ENCODE results near the gene SLAMF1.

GRCh38 chr1:160558660-160559380 is 88.0 kb downstream of the SLAMF1 start:
- TF ChIP-seq, protein P1, sequence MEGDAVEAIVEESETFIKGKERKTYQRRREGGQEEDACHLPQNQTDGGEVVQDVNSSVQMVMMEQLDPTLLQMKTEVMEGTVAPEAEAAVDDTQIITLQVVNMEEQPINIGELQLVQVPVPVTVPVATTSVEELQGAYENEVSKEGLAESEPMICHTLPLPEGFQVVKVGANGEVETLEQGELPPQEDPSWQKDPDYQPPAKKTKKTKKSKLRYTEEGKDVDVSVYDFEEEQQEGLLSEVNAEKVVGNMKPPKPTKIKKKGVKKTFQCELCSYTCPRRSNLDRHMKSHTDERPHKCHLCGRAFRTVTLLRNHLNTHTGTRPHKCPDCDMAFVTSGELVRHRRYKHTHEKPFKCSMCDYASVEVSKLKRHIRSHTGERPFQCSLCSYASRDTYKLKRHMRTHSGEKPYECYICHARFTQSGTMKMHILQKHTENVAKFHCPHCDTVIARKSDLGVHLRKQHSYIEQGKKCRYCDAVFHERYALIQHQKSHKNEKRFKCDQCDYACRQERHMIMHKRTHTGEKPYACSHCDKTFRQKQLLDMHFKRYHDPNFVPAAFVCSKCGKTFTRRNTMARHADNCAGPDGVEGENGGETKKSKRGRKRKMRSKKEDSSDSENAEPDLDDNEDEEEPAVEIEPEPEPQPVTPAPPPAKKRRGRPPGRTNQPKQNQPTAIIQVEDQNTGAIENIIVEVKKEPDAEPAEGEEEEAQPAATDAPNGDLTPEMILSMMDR (IDR thresholded peaks at IDR 0.05), result no peak
- no peak for TF ChIP-seq EZH2 (IDR thresholded peaks at IDR 0.05)
